Neural crest cell (in vitro differentiated cells): Measurements from ENCODE around the gene NUDT3. TPM values are rescaled to one million over a fixed set of nuclear protein-coding genes. Genes with fewer than 3 reads are reported as not detected.
"Not testable (repeated sequence)": the region's sequence is repeated elsewhere in the genome, so short reads cannot be mapped to it uniquely, and the experiment has no call there.

Experiments used
- DNase-seq: peaks from one replicate; pipeline ENCODE4 v3.0.0; 2021; ENCODE audit warnings: low read depth, mixed read lengths, low spot score
- H3K27ac Mint-ChIP-seq: one replicate; pipeline ENCODE4 v1.8.0; 2021; ENCODE audit warnings: mild to moderate bottlenecking, mixed read lengths; ENCODE audit not compliant: unreplicated experiment
- H3K27me3 Mint-ChIP-seq: 2 replicates; pipeline ENCODE4 v1.8.0; 2021; ENCODE audit warnings: low read depth, mild to moderate bottlenecking, mixed read lengths
- H3K36me3 Mint-ChIP-seq: 2 replicates; pipeline ENCODE4 v1.8.0; 2021; ENCODE audit warnings: low read depth, mild to moderate bottlenecking, mixed read lengths
- H3K4me1 Mint-ChIP-seq: 2 replicates; pipeline ENCODE4 v1.8.0; 2021; ENCODE audit warnings: mixed read lengths
- H3K4me3 Mint-ChIP-seq: one replicate; pipeline ENCODE4 v1.8.0; 2021; ENCODE audit warnings: mild to moderate bottlenecking, mixed read lengths
- H3K9me3 Mint-ChIP-seq: 2 replicates; pipeline ENCODE4 v1.8.0; 2021; ENCODE audit warnings: mixed read lengths
- CTCF ChIP-seq: fragments of 200-600 bp; sonication (generic); conservative IDR thresholded peaks from 2 replicates; pipeline ENCODE4 v1.5.0; 2021; ENCODE audit warnings: antibody characterized with exemption, mild to moderate bottlenecking
- total RNA-seq: library from RNA; stranded (reverse); gene quantifications from 2 replicates; pipeline ENCODE4 v1.2.1, GENCODE V29; 2021

NUDT3 gene
- total RNA-seq, 1 donor from 2014 or later, result 47.5 TPM

GRCh38 chr6:34324738-34325444 lies 67.6 kb downstream of the NUDT3 start:
- Mint-ChIP-seq H3K9me3 (no peaks in the 10 kb centered on the region), H3K4me1 (peaks cover 12% of the 10 kb centered on the region), H3K4me3 (no peak overlapping the region), H3K27ac (no peak overlapping the region), H3K36me3 (peaks cover 5% of the 10 kb centered on the region), H3K27me3 (no peaks in the 10 kb centered on the region)
- no peak for DNase-seq
- no peak for TF ChIP-seq CTCF

GRCh38 chr6:34324221-34324620 lies 68.2 kb downstream of the NUDT3 start:
- H3K27me3 Mint-ChIP-seq, H3K36me3 Mint-ChIP-seq, H3K27ac Mint-ChIP-seq, DNase-seq, H3K9me3 Mint-ChIP-seq, H3K4me3 Mint-ChIP-seq: not testable (repeated sequence)
- H3K4me1 Mint-ChIP-seq, result peaks cover 17% of the 10 kb centered on the region

GRCh38 chr6:34323300-34323699 lies 69.2 kb downstream of the NUDT3 start:
- H3K4me1 Mint-ChIP-seq, result peaks cover 17% of the 10 kb centered on the region

GRCh38 chr6:34322732-34323131 lies 69.7 kb downstream of the NUDT3 start:
- Mint-ChIP-seq H3K9me3 (no peaks in the 10 kb centered on the region), H3K27ac (no peak overlapping the region), H3K4me3 (no peak overlapping the region), H3K36me3 (peaks cover 5% of the 10 kb centered on the region), H3K27me3 (no peaks in the 10 kb centered on the region), H3K4me1 (peaks cover 17% of the 10 kb centered on the region)
- DNase-seq, result no peak
- TF ChIP-seq CTCF, result no peak

More at GRCh38 chr6:34323300-34323699, 69.2 kb downstream of the NUDT3 start:
- Mint-ChIP-seq H3K27ac (no peak overlapping the region), H3K27me3 (no peaks in the 10 kb centered on the region), H3K9me3 (no peaks in the 10 kb centered on the region), H3K36me3 (peaks cover 5% of the 10 kb centered on the region), H3K4me3 (no peak overlapping the region)
- no peak for TF ChIP-seq CTCF
- no peak for DNase-seq

GRCh38 chr6:34321821-34322220 lies 70.6 kb downstream of the NUDT3 start:
- Mint-ChIP-seq H3K9me3 (no peaks in the 10 kb centered on the region), H3K27me3 (no peaks in the 10 kb centered on the region)
- TF ChIP-seq CTCF, result no peak

GRCh38 chr6:34319471-34319885 lies 73.0 kb downstream of the NUDT3 start:
- Mint-ChIP-seq H3K36me3 (peaks cover 5% of the 10 kb centered on the region), H3K9me3 (no peaks in the 10 kb centered on the region), H3K4me1 (peaks cover 19% of the 10 kb centered on the region)

More at GRCh38 chr6:34321821-34322220, 70.6 kb downstream of the NUDT3 start:
- Mint-ChIP-seq H3K4me1 (peaks cover 20% of the 10 kb centered on the region), H3K36me3 (peaks cover 5% of the 10 kb centered on the region), H3K4me3 (no peak overlapping the region), H3K27ac (no peak overlapping the region)
- DNase-seq, result no peak

More at GRCh38 chr6:34319471-34319885, 73.0 kb downstream of the NUDT3 start:
- Mint-ChIP-seq H3K27me3 (no peaks in the 10 kb centered on the region), H3K4me3 (no peak overlapping the region), H3K27ac (no peak overlapping the region)
- TF ChIP-seq CTCF, result no peak
- DNase-seq, result no peak
